Smooth muscle cell of the brain vasculature (primary cell): ENCODE data around the gene APH1B.
"Not testable (repeated sequence)": the region's sequence is repeated elsewhere in the genome, so short reads cannot be mapped to it uniquely, and the experiment has no call there.

ENCODE experiments used
- DNase-seq: peaks from one replicate; pipeline ENCODE4 v3.0.0-alpha.2; 2012; ENCODE audit warnings: low read depth, low spot score

The APH1B gene

GRCh38 chr15:63277038-63277892 lies at the start of gene APH1B:
TSS of gene APH1B (plus strand) at chr15:63277605. CDS start at chr15:63277624, 19 bp downstream.
- DNase-seq, result no peak

GRCh38 chr15:63227689-63228088 lies 49.7 kb upstream of the APH1B start:
- DNase-seq, result no peak

- no peak for DNase-seq
Measured at GRCh38 chr15:63231206-63231605, 46.2 kb upstream of the APH1B start.

- no peak for DNase-seq
Measured at GRCh38 chr15:63231706-63232105, 45.7 kb upstream of the APH1B start.

- DNase-seq, result no peak
Measured at GRCh38 chr15:63232405-63232804, 45.0 kb upstream of the APH1B start.

GRCh38 chr15:63232943-63233342 lies 44.5 kb upstream of the APH1B start:
- no peak for DNase-seq

DNA sequence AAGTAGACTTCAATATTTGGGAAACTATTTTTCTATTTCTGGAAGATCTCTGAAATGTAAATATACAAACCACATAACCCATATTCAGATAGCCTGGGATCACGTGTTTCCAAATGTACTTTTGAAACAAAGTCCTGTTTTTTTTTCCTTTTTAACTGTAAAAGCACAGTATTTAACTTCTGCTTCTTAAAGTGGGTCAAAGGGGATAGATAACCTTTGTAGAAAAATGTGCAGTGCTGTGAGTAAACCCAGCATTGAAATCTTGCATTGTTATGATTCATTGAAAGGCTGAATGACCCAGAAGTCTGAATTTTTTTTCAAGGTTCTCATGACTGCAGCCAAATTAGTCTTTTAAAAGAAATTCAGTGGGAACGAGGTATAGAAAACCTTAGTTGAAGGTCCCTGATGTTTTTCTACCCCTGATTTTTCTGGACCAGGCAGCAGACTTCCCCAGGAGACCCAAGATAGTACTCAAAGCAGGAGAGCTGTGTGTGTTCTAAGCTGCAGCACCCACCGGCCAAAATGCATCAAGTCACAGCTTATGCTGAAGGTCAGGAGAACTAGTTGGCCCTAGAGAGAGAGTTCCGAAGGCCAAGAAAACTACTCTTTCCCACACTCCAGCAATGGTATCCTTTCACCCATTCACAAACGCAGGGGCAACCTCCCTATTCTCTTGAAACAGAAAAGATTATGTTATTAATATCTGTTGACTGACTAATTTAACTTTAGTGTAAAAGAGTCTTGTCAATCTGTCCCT lies 43.6 kb upstream of the APH1B start:
- no peak for DNase-seq

GRCh38 chr15:63234451-63234870 lies 42.9 kb upstream of the APH1B start:
- no peak for DNase-seq

DNA sequence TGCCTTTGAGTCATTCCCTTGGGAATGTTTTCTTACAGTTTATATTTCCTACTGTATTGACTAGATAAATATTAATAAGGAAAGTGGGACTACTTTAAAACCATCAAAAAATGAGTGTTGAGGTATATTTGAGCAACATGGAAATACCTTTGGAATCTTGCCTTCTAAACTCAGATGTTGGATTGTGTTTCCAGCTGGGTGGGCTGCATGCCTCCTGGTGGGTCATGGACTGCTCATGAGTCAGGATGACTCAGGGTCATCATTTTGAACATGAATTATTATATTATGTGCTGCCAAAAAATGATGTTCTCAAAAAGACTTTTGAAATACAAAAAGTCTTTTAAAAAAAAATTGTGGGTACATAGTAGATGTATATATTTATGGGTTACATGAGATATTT lies 41.1 kb upstream of the APH1B start:
- DNase-seq, result no peak

GRCh38 chr15:63237086-63237485 lies 40.3 kb upstream of the APH1B start:
- not testable (repeated sequence) for DNase-seq

GRCh38 chr15:63238171-63238570 lies 39.2 kb upstream of the APH1B start:
- DNase-seq, result no peak

- no peak for DNase-seq
Measured at GRCh38 chr15:63238796-63239195, 38.6 kb upstream of the APH1B start.

- DNase-seq, result no peak
Measured at GRCh38 chr15:63240109-63240508, 37.3 kb upstream of the APH1B start.

DNA sequence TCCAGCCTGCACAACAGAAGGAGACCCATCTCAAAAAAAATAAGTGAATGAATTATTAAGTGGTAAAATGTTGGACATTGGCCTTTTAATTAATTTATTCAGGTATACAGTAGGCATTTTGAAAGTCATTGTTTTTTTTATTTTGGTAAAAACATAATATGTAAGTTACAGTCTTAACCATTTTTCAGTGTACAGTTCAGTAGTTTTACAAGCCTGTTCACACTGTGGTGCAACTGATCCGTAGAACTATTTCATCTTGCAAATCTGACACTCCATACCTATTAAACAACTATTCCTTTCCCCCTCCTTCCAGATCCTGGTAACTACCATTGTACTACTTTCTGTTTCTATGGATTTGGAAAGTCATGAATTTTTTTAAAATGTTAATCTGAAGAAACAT lies 36.1 kb upstream of the APH1B start:
- no peak for DNase-seq

GRCh38 chr15:63243101-63243500 lies 34.3 kb upstream of the APH1B start:
- no peak for DNase-seq

DNA sequence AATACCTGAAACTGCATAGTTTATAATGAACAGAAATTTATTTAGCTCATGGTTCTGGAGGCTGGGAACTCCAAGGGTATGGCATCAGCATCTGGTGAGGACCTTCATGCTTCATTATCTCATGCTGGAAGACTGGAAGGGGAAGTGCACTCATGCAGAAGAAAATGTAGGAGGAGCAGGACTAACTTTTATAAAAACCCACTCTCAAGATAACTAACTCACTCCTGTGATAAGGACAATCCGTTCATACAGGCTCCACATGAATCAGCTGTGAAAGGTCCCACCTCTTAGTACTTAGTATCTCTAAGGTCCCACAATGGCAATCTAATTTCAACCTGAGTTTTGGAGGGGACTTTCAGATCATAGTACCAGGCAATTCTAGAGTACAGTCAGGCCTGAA lies 33.6 kb upstream of the APH1B start:
- DNase-seq, result no peak

- DNase-seq, result no peak
Measured at GRCh38 chr15:63244399-63244798, 33.0 kb upstream of the APH1B start.

DNA sequence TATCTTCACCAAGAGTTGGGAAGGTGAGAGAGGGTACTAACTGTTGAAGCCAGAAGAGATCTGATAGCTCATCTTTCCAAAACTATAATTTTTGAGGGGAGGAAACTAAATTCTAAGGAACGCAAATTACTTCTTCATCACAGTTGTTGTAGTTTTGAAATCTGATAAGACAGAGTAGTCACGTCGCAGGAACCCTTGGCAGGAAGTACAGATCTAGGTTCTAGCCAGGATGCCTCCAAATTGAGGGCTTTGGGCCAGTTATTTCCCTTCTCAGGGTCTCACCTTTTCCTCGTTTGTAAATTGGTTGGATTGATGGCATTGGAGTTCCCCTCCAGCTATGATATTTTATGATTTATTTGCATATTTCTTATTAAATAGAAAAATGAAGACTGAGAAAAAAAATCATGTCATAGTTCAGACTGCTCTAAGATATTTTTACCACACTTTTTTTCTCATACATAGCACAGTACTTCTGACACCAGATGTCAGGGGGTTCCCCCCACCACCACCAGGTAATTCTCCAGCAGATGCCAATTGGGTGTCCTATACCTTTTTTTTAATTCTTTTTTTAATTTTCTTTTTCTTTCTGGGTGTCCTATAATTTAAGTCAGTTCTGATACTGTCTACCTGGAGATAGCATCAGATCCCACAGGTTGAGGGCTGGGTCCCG lies 32.3 kb upstream of the APH1B start:
- DNase-seq, result no peak

GRCh38 chr15:63246691-63247469 lies 30.5 kb upstream of the APH1B start:
- DNase-seq, result no peak

DNA sequence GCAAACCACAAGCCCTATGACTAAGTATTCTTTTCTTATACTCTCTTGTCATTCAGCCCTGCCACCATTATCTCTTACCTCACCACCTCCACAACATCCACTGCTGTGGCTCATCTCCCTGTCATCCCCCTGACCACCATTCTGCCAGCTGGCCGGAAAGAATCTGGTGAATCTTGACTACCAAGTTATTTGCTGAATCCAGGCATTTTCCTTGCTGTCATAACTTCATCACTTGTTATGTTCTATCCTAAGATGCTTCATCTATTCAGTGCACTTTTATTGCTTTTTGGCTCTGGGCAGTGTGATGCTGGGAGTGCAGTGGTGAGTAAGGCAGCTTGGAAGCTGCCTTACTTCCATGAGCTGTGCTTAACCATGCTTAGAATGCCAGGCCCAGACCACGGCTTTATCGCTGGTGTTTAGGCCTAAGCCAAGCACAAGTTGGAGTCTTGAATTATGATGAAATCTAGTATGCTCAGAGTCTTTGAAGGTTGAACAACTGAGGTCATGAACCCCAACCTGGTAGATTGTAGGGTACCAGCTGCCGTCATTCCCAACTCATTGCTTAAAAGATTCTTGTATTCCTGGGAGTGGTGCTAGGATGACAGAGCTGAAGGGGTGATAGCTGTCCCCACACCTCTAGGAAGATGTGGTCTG lies 27.0 kb upstream of the APH1B start:
- no peak for DNase-seq

- no peak for DNase-seq
Measured at GRCh38 chr15:63251701-63252100, 25.7 kb upstream of the APH1B start.
